GM12878 (cell line): Measurements from ENCODE around the gene RBM42. TPM values are rescaled to one million over a fixed set of nuclear protein-coding genes. Genes with fewer than 3 reads are reported as not detected.

Source experiments
- ATAC-seq: fragments of 200-7000 bp; cut with Tn5 transposase; 3 replicates; pipeline ENCODE4 v1.9.1; 2020; ENCODE audit warnings: mild to moderate bottlenecking, moderate library complexity
- BruUV-seq: library from RNA; stranded (reverse); fragments of 400-500 nt; replicated peaks from 2 replicates; lab custom pipeline; 2021; lab: Mats Ljungman, UMichigan
- CTCF ChIA-PET: fragments of 300-600 bp; sonication (Branson Sonifier 250); formaldehyde crosslinking; extraction: SDS; loops from one replicate; lab custom pipeline; 2021; ENCODE audit warnings: inconsistent platforms; lab: Yijun Ruan, JAX
- POLR2A ChIA-PET: fragments of 350-600 bp; formaldehyde crosslinking; extraction: SDS; loops from one replicate; lab custom pipeline; 2021; ENCODE audit warnings: inconsistent platforms; lab: Charles Lee
- RAD21 ChIA-PET: fragments of 300-600 bp; sonication (Branson Sonifier 250); formaldehyde crosslinking; loops from one replicate; lab custom pipeline; 2023; ENCODE audit warnings: antibody characterized with exemption; ENCODE audit not compliant: unreplicated experiment; lab: Charles Lee
- SMC1A ChIA-PET: fragments of 300-600 bp; sonication (Branson Sonifier 250); formaldehyde crosslinking; loops from one replicate; lab custom pipeline; 2023; ENCODE audit not compliant: unreplicated experiment, uncharacterized antibody; lab: Charles Lee
- DNase-seq: peaks from one replicate; pipeline ENCODE4 v3.0.0-alpha.2; 2011; ENCODE audit warnings: low read depth, low spot score
- FAIRE-seq: peaks from 3 replicates; lab custom pipeline; 2011; peaks lifted over from hg19 to GRCh38; lab: Jason Lieb, UNC
- H2AFZ ChIP-seq: 2 replicates; pipeline ENCODE4 v1.6.0; 2011; ENCODE audit warnings: low read depth, low read length, control low read depth; ENCODE audit not compliant: control insufficient read depth
- H3K27ac ChIP-seq: 2 replicates; pipeline ENCODE4 v1.5.1; 2011; ENCODE audit warnings: control low read depth; ENCODE audit not compliant: control insufficient read depth, insufficient read depth
- H3K27me3 ChIP-seq, 2 experiments: replicated peaks in 1 of 2; 2 replicates each; pipeline versions ENCODE4 v1.6.0 to v1.6.1; 2011; ENCODE audit warnings: low read length in 1 of 2; ENCODE audit not compliant: control insufficient read depth in 2 of 2, insufficient read depth in 2 of 2
- H3K36me3 ChIP-seq, 2 experiments: 2 replicates each; pipeline ENCODE4 v1.5.1; 2011; ENCODE audit warnings: low read length in 1 of 2; ENCODE audit not compliant: control insufficient read depth in 2 of 2, insufficient read depth in 2 of 2
- H3K4me1 ChIP-seq: 2 replicates; pipeline ENCODE4 v1.6.1; 2011; ENCODE audit warnings: mild to moderate bottlenecking, low read length, moderate library complexity, mixed read lengths; ENCODE audit not compliant: control insufficient read depth, insufficient read depth
- H3K4me2 ChIP-seq: 2 replicates; pipeline ENCODE4 v1.6.0; 2011; ENCODE audit warnings: control low read depth; ENCODE audit not compliant: control insufficient read depth, insufficient read depth
- H3K4me3 ChIP-seq: fragments of 200-600 bp; sonication (generic); 2 replicates; pipeline ENCODE4 v1.5.1; 2016
- H3K79me2 ChIP-seq: 2 replicates; pipeline ENCODE4 v1.6.0; 2011; ENCODE audit warnings: low read length; ENCODE audit not compliant: control insufficient read depth, insufficient read depth
- H3K9ac ChIP-seq: 2 replicates; pipeline ENCODE4 v1.8.0; 2011; ENCODE audit warnings: low read length, control low read depth, mixed read lengths; ENCODE audit not compliant: control insufficient read depth, insufficient read depth
- H3K9me3 ChIP-seq: replicated peaks from 3 replicates; pipeline ENCODE4 v1.5.1; 2011; ENCODE audit warnings: mild to moderate bottlenecking, low read length; ENCODE audit not compliant: control insufficient read depth, insufficient read depth
- H4K20me1 ChIP-seq: 2 replicates; pipeline ENCODE4 v1.6.0; 2011; ENCODE audit not compliant: control insufficient read depth, insufficient read depth
- WGBS: methylation state at CpG from one replicate; pipeline ENCODE4 v1.1.6; 2016; ENCODE audit warnings: low lambda C conversion rate; ENCODE audit not compliant: insufficient replicate concordance, insufficient coverage; ENCODE audit errors: missing lambda C conversion rate; 5-methylcytosine and 5-hydroxymethylcytosine counted together
- in situ Hi-C: fragments of 300-500 bp; cut with MboI; formaldehyde crosslinking; loops from 9 replicates; pipeline ENCODE4 v1.14.3; 2018; ENCODE audit warnings: mixed read lengths
- intact Hi-C: fragments of 100-400 bp; cut with micrococcal nuclease; formaldehyde crosslinking; loops from one replicate; pipeline ENCODE4 v1.14.2; 2022; ENCODE audit not compliant: unreplicated experiment
- polyA plus RNA-seq, 11 experiments: library from polyadenylated mRNA; depleted of rRNA in 4 of 11; unstranded in 6 of 11; stranded (reverse) in 5 of 11; fragments of >200 nt; fragmentation: Nextera tagmentation in 4 of 11; fragmentation: Illumina TruSeq in 1 of 11; extraction: Ambion mirVana in 4 of 11; extraction: Trizol in 1 of 11; gene quantifications; 1 replicate in 1 of 11; 2 replicates in 10 of 11; pipeline versions ENCODE4 v1.2.1 to v1.2.3, GENCODE V29; 2011 to 2016; ENCODE audit warnings: inconsistent platforms in 2 of 11, missing spikeins in 2 of 11, low read depth in 1 of 11
- total RNA-seq, 4 experiments: library from RNA; depleted of rRNA in 3 of 4; stranded (reverse); fragments of >200 nt in 3 of 4; fragmentation: Illumina TruSeq in 1 of 4; extraction: Trizol in 1 of 4; gene quantifications; 2 replicates each; pipeline versions ENCODE4 v1.2.1 to v1.2.3, GENCODE V29; 2013 to 2021
- TF ChIP-seq, protein P1 (sequence below), 3 experiments: IDR thresholded peaks in 2 of 3; conservative IDR thresholded peaks in 1 of 3; 2 replicates each; pipeline ENCODE4 v1.5.1; 2011; ENCODE audit warnings: low read depth in 3 of 3, low read length in 3 of 3, mild to moderate bottlenecking in 3 of 3, control low read depth in 2 of 3, moderate library complexity in 2 of 3, inconsistent platforms in 1 of 3, mixed read lengths in 1 of 3; ENCODE audit not compliant: control insufficient read depth in 2 of 3, insufficient read depth in 1 of 3; ENCODE audit errors: extremely low read depth in 1 of 3
- TF ChIP-seq, protein P2 (sequence below): fragments of 450-650 bp; IDR thresholded peaks from 2 replicates; pipeline ENCODE4 v1.6.1; 2018; ENCODE audit warnings: borderline replicate concordance, mild to moderate bottlenecking; ENCODE audit not compliant: partially characterized antibody

RBM42 gene
- total and polyA plus RNA-seq, 10 of the 15 experiments (the other 5 are each of a cell fraction or from before 2014, with no cell fraction given): 4.2 to 117 (median 48.5) TPM

- FAIRE-seq: no peak
- peak; percentile 44; the same call in 1 of the 3 replicates for ATAC-seq
- WGBS: 90% methylated on average over 15 of the region's 15 CpGs
- POLR2A ChIA-PET: interaction anchor here (1.2 kb wide), 1 partner anchor 10 kb away, joined by 4 read pairs; the partner anchor contains the start of gene COX6B1
- DNase-seq: no peak
- in situ Hi-C loops: no loop called here
- Histone ChIP-seq H3K9ac (no peak overlapping the region), H3K36me3 (peaks cover 12 to 13% of the 10 kb centered on the region in 2 experiments; a peak in 3 of 4 replicates), H2AFZ (no peak overlapping the region), H3K9me3 (no peaks in the 10 kb centered on the region), H4K20me1 (no peaks in the 10 kb centered on the region), H3K4me2 (no peak overlapping the region), H3K27ac (no peak overlapping the region), H3K4me3 (no peak overlapping the region), H3K4me1 (no peaks in the 10 kb centered on the region), H3K27me3 (no peaks in the 10 kb centered on the region), H3K79me2 (no peaks in the 10 kb centered on the region)
- SMC1A ChIA-PET: no interaction called here
- CTCF ChIA-PET: interaction anchor here (0.7 kb wide), 1 partner anchor 109 kb away, joined by 3 read pairs; no protein-coding TSS in a partner anchor
- BruUV-seq: no TSS peak
- TF ChIP-seq, protein P1, sequence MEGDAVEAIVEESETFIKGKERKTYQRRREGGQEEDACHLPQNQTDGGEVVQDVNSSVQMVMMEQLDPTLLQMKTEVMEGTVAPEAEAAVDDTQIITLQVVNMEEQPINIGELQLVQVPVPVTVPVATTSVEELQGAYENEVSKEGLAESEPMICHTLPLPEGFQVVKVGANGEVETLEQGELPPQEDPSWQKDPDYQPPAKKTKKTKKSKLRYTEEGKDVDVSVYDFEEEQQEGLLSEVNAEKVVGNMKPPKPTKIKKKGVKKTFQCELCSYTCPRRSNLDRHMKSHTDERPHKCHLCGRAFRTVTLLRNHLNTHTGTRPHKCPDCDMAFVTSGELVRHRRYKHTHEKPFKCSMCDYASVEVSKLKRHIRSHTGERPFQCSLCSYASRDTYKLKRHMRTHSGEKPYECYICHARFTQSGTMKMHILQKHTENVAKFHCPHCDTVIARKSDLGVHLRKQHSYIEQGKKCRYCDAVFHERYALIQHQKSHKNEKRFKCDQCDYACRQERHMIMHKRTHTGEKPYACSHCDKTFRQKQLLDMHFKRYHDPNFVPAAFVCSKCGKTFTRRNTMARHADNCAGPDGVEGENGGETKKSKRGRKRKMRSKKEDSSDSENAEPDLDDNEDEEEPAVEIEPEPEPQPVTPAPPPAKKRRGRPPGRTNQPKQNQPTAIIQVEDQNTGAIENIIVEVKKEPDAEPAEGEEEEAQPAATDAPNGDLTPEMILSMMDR (IDR thresholded peaks at IDR 0.05 in 2 of 3, conservative IDR thresholded peaks at IDR 0.05 in 1 of 3; ENCODE audit: control insufficient read depth in 2 of 3, extremely low read depth in 1 of 3, insufficient read depth in 1 of 3, low read depth in 3 of 3, low read length in 3 of 3): 0 out of 6 replicates have a peak, but pooled peaks of 1 of the 3 experiments have one; percentile 8
- TF ChIP-seq, protein P2, sequence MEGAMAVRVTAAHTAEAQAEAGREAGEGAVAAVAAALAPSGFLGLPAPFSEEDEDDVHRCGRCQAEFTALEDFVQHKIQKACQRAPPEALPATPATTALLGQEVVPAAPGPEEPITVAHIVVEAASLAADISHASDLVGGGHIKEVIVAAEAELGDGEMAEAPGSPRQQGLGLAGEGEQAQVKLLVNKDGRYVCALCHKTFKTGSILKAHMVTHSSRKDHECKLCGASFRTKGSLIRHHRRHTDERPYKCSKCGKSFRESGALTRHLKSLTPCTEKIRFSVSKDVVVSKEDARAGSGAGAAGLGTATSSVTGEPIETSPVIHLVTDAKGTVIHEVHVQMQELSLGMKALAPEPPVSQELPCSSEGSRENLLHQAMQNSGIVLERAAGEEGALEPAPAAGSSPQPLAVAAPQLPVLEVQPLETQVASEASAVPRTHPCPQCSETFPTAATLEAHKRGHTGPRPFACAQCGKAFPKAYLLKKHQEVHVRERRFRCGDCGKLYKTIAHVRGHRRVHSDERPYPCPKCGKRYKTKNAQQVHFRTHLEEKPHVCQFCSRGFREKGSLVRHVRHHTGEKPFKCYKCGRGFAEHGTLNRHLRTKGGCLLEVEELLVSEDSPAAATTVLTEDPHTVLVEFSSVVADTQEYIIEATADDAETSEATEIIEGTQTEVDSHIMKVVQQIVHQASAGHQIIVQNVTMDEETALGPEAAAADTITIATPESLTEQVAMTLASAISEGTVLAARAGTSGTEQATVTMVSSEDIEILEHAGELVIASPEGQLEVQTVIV: no peak
- intact Hi-C loops: no loop called here
- RAD21 ChIA-PET: interaction anchor here (0.6 kb wide), 2 partner anchors 121 to 242 kb away, joined by 3 to 5 read pairs; no protein-coding TSS in a partner anchor
These were observed 29.3 kb downstream of the RBM42 start for GRCh38 chr19:35657904-35658700.
